Left hindlimb (tissue), 1 donor: ENCODE results near the gene FBXO28.
"Not testable (repeated sequence)": the region's sequence is repeated elsewhere in the genome, so short reads cannot be mapped to it uniquely, and the experiment has no call there.

Experiments
- DNase-seq: peaks from one replicate; pipeline ENCODE4 v3.0.0-alpha.2; 2018

The FBXO28 gene

GRCh38 chr1:224192082-224192788 is 78.3 kb downstream of the FBXO28 start:
- DNase-seq: no peak

- no peak for DNase-seq
Measured at GRCh38 chr1:224193319-224193966, 79.5 kb downstream of the FBXO28 start.

- DNase-seq: no peak
Measured at GRCh38 chr1:224196813-224197600, 83.1 kb downstream of the FBXO28 start.

DNA sequence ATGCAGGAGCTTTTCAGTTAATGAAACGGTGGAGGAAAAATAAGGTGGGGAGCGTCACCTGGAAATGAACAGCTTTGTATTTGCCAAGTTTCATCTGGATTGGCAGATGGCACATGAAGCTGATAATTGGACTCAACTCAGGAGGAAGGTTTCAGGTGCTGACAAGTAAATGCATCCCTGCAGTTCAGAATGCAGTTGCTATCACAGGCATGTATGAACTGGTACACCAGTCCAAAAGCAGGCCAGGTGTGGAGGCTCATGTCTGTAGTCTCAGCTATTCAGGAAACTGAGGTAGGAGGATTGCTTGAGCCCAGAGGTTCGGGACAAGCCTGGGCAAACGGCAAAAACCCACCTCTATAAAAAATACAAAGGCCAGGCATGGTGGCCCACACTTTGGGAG is 84.7 kb downstream of the FBXO28 start:
- no peak for DNase-seq

DNA sequence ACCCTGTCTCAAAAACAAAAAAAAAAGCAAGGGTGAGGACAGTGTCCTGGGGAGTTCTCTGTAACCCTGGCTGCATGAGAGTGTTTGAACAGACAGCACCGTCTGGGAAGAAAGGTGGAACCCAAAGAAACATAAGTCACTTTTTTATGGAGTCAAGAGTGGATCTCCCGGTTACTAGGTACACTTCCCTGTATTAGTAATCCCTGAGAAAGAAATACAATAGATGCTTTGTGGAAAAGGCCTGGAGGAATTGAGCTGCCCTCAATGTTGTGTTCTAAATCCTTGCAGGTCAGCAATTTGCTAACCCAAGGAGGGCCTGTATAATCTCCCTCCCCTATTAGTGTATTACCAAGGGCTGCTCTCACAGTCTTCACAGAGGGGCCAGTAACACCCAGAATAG is 85.8 kb downstream of the FBXO28 start:
- no peak for DNase-seq

GRCh38 chr1:224201383-224201782 is 87.5 kb downstream of the FBXO28 start:
- DNase-seq: no peak

- DNase-seq: no peak
Measured at GRCh38 chr1:224201853-224202252, 87.9 kb downstream of the FBXO28 start.

DNA sequence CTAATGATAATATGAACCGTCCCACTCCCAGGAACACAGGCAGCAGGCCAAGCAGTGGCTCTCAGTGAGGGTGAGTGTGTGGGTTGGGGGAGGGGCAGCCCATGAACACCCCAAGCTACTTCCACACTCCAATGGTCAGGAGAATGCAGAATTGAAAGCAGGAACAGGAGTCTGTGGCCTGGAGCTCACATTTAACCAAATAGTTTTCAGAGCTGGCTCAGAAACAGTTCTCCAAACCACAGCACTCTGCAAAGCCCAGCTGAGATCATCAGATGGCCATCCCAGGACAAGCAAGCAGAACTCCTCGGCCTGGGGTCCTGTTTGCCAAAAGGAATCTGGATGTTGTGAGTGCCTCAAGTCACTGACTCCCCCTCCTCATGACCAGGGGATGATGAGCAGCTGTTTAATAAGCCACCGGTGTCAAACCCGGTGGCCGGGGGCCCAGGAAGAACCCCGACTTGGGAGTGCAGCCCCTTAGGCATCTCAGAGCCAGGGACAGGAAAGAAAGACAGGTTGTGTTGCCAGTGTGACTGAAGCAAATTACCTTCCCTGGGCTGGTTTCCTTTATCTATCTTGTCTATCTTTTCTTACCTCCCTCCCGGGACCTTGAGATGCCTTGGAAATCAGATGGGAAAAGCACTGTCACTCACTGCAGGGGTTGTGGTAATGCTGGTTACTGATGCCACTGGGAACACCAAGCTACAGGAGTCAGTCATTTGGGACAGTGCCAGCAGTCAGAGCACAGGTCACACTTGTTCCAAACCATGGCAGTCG is 89.5 kb downstream of the FBXO28 start:
- DNase-seq: peak; percentile 64

GRCh38 chr1:224205438-224205840 is 91.5 kb downstream of the FBXO28 start:
- no peak for DNase-seq

DNA sequence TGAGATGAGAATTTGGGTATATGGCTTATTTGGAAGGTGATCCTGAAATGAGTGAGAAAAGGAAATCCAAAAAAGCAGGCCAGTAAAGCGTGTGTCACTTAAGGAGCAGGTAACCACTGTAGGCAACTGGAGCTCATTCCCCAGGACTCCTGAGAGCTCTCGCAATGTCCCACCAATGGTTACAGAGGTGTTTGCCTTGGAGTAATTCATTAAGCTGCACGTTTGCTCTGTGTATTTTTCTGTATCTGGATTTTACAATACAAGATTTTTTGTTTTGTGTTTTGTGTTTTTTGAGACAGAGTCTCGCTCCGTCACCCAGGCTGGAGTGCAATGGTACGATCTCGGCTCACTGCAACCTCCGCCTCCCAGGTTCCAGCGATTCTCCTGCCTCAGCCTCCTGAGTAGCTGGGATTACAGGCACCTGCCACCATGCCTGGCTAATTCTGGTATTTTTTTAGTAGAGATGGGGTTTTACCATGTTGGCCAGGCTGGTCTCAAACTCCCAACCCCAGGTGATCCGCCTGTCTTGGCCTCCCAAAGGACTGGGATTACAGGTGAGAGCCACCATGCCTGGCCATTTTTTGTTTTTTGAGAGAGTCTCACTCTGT is 92.1 kb downstream of the FBXO28 start:
- not testable (repeated sequence) for DNase-seq

DNA sequence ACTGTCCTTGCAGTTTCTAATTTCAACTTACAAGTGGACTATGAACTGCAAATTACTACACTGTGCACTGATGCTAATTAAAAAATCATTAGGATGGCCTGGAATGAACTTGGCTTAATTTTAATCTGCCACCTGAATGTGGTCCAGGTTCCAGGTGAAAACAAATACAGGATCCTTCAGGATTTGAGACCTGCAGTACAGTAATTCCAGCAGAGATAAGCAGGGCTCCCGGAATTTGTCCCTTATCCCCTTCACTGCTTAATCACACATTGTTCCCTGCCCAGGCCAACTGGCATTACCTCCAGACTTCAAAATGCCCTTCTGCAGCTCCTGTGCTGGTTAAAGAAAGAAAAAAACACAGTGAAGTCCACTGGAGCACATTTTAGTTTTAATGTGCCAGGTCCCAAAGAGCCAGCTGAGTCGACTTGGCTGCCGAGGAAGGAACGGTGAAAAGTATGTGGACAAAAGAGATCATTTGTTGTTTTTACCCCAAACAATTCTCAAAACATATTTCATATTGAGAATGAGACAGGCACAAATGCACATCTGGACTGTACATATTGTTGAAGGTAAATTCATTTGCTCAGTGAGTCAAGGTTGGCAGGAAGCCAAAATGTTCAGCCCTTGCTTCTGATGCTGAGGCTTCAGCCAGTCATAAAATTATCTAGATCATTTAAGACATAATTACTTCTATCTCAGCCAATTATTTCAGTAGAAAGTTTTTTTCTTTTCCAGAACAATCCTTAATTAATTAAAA is 97.5 kb downstream of the FBXO28 start:
- DNase-seq: no peak
